HEK293 (cell line): Measurements from ENCODE around the gene RUNX1.

Experiments used
- CTCF ChIP-seq: fragments of 450-650 bp; formaldehyde crosslinking; IDR thresholded peaks from 2 replicates; pipeline ENCODE4 v1.5.1; 2016; ENCODE audit warnings: missing biosample characterization, missing genetic modification characterization
- HOXA7 ChIP-seq: sonication (generic); formaldehyde crosslinking; IDR thresholded peaks from 2 replicates; pipeline ENCODE4 v1.8.1; 2022; ENCODE audit warnings: missing genetic modification reagents, borderline replicate concordance
- KLF10 ChIP-seq: fragments of 450-650 bp; IDR thresholded peaks from 2 replicates; pipeline ENCODE4 v1.5.1; 2018; ENCODE audit warnings: missing biosample characterization, mild to moderate bottlenecking, missing genetic modification characterization
- PATZ1 ChIP-seq: fragments of 450-650 bp; formaldehyde crosslinking; IDR thresholded peaks from 2 replicates; pipeline ENCODE4 v1.5.1; 2016; ENCODE audit warnings: missing biosample characterization, missing genetic modification characterization
- ZBTB20 ChIP-seq: fragments of 450-650 bp; formaldehyde crosslinking; IDR thresholded peaks from 2 replicates; pipeline ENCODE4 v1.5.1; 2016; ENCODE audit warnings: missing biosample characterization, missing genetic modification characterization
- ZBTB44 ChIP-seq: fragments of 450-650 bp; IDR thresholded peaks from 2 replicates; pipeline ENCODE4 v1.5.1; 2018; ENCODE audit warnings: missing biosample characterization, mild to moderate bottlenecking, missing genetic modification characterization
- ZFHX2 ChIP-seq: fragments of 450-650 bp; formaldehyde crosslinking; conservative IDR thresholded peaks from 2 replicates; pipeline ENCODE4 v1.5.1; 2016; ENCODE audit warnings: missing biosample characterization, missing genetic modification characterization
- ZNF155 ChIP-seq: fragments of 450-650 bp; formaldehyde crosslinking; IDR thresholded peaks from 2 replicates; pipeline ENCODE4 v1.5.1; 2016; ENCODE audit warnings: missing biosample characterization, missing genetic modification characterization
- ZNF274 ChIP-seq, 2 experiments: fragments of 200-500 bp in 1 of 2; fragments of 450-650 bp in 1 of 2; sonication (Bioruptor generic) in 1 of 2; formaldehyde crosslinking in 1 of 2; IDR thresholded peaks; 2 replicates each; pipeline versions ENCODE4 v1.5.1 to v1.6.1; 2014 to 2016; ENCODE audit warnings: borderline replicate concordance in 1 of 2, inconsistent platforms in 1 of 2, low read length in 1 of 2, missing biosample characterization in 1 of 2, missing genetic modification characterization in 1 of 2
- ZNF558 ChIP-seq: fragments of 450-650 bp; formaldehyde crosslinking; IDR thresholded peaks from 2 replicates; pipeline ENCODE4 v1.5.1; 2016; ENCODE audit warnings: missing biosample characterization, missing genetic modification characterization
- ZNF658 ChIP-seq: fragments of 450-650 bp; formaldehyde crosslinking; IDR thresholded peaks from 2 replicates; pipeline ENCODE4; 2016; ENCODE audit warnings: missing biosample characterization, missing genetic modification characterization

GRCh38 chr21:34987501-34988072, 61.5 kb downstream of the RUNX1 start:
- no peak for TF ChIP-seq ZNF155 (tag by site-specific recombination)
- no peak for TF ChIP-seq CTCF (tag by site-specific recombination)
- no peak for TF ChIP-seq HOXA7
- no peak for TF ChIP-seq KLF10 (tag by site-specific recombination)
- no peak for TF ChIP-seq ZFHX2 (tag by site-specific recombination)
- no peak for TF ChIP-seq ZBTB20 (tag by site-specific recombination)
- no peak for TF ChIP-seq ZNF658 (tag by site-specific recombination)
- TF ChIP-seq PATZ1 (tag by site-specific recombination), result no peak
- no peak for TF ChIP-seq ZNF274 (IDR thresholded peaks at IDR 0.05; ENCODE audit: low read length)
- no peak for TF ChIP-seq ZNF274 (tag by site-specific recombination; IDR thresholded peaks at IDR 0.05; ENCODE audit: borderline replicate concordance)
- TF ChIP-seq ZBTB44, result no peak
- TF ChIP-seq ZNF558 (tag by site-specific recombination), result no peak
